OCI-M2 (cell line): Measurements from ENCODE around the gene LMTK3.
"Not testable (repeated sequence)": the region's sequence is repeated elsewhere in the genome, so short reads cannot be mapped to it uniquely, and the experiment has no call there.

Experiments used
- DNase-seq: peaks from one replicate; lab custom pipeline; 2025; ENCODE audit not compliant: unreplicated experiment; lab: John Stamatoyannopoulos, UW

LMTK3 gene

DNA sequence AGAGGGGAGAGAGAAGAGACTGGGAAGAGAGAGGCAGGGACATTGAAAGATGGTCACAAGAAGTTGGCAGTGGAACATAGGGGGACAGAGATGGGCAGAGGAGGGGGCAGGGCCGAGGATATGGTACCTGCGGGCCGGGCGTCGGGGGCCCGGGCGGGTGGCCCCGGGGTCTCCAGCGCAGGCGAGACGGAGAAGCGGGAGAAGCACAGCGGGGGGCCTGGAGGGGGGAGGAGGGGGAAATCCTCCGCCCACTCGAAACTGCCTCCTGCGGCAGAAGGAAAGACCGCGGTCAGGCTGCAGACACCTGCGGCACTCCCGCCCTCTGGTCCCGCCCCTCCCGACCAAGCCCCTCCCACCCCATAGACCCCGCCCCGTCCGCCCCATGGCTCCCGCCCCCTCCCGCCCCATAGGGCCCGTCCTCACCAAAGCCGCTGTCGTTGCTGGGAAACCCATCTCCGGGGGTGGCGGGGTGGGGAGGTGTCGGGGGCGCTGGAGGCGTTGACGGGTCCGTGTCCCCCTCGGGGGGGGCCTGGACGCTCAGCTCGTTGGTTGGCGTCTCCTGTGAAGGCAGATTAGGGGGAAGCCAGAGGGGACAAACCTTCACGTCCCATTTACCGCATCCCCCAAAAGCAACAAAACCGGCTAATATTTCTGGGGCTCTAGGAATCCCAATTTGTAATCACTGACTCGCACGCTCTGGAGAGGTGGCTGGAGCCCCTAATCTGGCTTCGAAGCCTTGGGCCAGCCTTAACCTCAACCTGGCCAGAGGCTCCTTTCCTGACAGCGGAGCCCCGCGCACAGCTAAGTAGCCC, 20.4 kb downstream of the LMTK3 start:
- no peak for DNase-seq

DNA sequence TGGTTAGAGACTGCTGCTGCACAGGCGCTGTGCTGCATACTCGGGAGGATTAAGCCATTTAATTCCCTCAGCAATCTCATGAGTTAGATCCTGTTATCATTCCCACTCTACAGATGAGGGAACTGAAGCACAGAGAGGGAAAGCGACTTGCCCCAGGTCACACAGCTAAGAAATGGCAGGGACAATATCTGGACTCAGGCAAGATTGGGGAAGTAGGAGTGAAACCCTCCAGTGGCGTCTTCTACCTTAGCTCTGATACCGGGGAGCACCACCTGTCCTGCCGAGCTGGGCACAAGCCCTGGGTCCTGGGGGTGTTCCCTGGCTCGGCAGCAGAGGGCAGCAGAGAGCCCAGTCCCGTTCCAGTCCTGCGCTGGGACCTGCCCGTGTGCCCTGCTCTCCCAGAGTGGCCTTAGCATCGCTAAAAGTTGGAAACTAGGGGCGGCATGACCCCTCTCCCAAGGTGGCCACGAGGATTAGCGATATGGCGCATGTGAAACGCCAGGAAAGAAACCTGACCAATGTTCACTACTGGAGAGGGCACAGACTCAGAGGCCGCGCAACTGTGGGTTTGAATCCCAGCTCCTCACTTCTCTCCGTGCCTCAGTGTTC, 21.9 kb downstream of the LMTK3 start:
- DNase-seq: peak; percentile 20

DNA sequence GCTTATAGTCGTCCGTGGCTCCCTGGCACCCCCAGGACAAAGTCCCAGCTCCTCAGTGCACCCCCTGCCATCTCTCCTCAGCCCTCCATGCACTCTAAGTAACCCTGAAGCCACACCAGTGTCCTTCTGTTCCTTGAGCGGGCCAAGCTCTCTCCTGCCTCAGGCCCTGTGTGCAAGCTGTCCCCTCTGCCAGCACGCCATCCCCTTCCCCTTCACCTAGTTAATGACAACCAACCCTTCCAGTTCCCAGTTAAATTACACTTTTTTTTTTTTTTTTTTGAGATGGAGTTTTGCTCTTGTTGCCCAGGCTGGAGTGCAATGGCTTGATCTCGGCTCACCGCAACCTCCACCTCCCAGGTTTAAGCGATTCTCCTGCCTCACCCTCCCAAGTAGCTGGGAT, 23.2 kb downstream of the LMTK3 start:
- DNase-seq: not testable (repeated sequence)

- no peak for DNase-seq
Measured at GRCh38 chr19:48487948-48488347, 23.7 kb downstream of the LMTK3 start.

DNA sequence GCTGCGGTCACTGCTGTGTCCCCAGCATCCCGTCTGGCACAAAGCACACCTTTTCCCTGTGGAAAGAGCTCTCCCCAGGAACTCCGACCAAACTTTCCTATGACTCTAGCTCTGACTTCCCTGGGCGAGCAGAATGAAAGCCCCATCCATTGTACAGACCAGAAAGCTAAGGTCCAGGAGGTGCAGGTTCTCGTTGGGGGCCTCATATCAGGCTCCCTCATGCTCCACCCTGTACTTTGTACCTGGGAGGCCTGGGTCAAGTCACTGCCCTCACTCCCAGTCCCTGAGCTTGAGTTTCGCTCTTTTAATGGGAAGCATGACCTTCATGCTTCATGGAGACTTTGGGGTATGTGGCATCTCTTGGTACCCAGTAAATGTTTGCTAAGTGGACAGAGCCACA, 24.1 kb downstream of the LMTK3 start:
- DNase-seq: no peak

DNA sequence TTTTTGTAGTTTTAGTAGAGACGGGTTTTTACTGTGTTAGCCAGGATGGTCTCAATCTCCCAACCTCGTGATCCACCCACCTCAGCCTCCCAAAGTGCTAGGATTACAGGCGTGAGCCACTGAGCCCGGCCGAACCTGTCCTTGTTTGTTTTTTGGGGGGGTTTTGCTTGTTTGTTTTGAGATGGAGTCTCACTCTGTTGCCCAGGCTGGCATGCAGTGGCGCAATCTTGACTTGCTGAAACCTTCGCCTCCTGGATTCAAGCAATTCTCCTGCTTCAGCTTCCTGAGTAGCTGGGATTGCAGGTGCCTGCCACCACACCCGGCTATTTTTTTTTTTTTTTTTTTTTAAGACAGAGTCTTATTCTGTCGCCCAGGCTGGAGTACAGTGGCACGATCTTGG, 24.9 kb downstream of the LMTK3 start:
- DNase-seq: not testable (repeated sequence)

DNA sequence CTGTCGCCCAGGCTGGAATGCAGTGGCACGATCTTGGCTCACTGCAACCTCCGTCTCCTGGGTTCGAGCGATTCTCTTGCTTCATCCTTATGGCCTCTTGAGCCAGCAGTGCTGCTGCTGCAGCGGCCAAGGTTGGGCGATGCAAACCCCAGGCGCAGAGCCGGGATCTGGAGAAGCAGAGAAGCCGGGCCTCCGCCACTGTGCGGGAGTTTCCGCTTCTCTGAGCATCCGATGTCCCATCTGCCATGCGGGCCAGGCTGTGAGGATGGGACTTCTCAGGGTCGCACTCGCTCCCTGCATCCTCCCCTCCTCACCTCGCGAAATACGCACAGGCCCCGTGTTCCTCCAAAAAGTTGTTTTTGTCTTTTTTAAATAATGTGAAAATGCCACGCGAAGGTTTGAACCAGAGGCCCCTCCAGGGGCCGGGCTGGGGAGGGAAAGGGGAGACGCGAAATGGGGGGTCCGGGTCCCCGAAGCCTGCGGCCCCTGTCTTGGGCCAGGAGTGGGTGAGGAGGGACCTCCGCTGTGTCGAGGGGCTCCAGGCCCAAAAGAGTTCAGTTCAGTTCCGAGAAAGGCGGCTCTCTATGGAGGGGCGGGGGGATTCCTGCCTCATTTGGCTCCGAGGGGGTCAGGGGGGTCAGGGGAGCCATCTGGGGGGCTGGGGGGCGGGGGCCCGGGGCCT, 26.6 kb downstream of the LMTK3 start:
- DNase-seq: no peak

GRCh38 chr19:48484247-48484893, 27.3 kb downstream of the LMTK3 start:
- DNase-seq: no peak

DNA sequence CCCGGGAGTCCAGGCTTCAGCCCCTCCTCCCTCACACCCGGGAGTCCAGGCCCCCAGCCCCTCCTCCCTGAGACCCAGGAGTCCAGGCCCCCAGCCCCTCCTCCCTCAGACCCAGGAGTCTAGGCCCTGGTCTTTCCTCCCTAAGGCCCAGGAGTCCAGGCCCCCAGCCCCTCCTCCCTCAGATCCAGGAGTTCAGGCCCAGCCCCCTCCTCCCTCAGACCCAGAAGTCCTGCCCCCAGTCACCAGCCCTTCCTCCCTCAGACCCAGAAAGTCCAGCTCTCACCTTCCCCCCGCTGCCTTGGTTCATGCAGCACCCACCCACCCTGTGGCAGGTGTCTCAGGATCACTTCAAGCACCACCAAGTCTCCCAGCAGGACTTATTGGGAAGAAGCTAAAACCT, 28.3 kb downstream of the LMTK3 start:
- DNase-seq: no peak

- no peak for DNase-seq
Measured at GRCh38 chr19:48481846-48482639, 29.6 kb downstream of the LMTK3 start.

- DNase-seq: no peak
Measured at GRCh38 chr19:48480558-48481500, 30.8 kb downstream of the LMTK3 start.

DNA sequence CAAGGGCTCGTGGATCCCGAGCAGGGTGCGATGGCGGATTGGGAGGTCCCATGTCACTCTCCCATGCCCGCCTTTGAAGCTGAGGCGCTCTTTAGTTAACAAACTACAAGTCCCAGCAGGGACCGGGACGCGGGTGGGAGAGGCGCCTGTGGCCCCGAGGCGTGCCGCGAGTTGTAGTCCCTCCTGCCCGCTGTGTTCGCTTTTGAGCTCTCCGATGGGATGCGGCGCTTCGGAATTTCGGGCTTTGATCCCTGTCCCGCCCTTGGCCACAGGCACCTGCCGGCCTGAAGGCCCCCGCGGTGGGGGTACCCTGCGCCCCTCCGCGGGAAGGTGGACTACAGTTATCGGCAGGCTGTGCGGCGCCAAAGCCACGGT, 31.5 kb downstream of the LMTK3 start:
- no peak for DNase-seq

GRCh38 chr19:48479686-48480085, 31.9 kb downstream of the LMTK3 start:
- DNase-seq: no peak

GRCh38 chr19:48478339-48479256, 33.0 kb downstream of the LMTK3 start:
- DNase-seq: no peak

GRCh38 chr19:48477698-48478338, 33.8 kb downstream of the LMTK3 start:
- no peak for DNase-seq

GRCh38 chr19:48477067-48477685, 34.5 kb downstream of the LMTK3 start:
- no peak for DNase-seq

- no peak for DNase-seq
Measured at GRCh38 chr19:48476176-48476575, 35.5 kb downstream of the LMTK3 start.
